Measurements from ENCODE around the gene MIA2.
"Not testable (repeated sequence)": the region's sequence is repeated elsewhere in the genome, so short reads cannot be mapped to it uniquely, and the experiment has no call there.

The MIA2 gene

DNA sequence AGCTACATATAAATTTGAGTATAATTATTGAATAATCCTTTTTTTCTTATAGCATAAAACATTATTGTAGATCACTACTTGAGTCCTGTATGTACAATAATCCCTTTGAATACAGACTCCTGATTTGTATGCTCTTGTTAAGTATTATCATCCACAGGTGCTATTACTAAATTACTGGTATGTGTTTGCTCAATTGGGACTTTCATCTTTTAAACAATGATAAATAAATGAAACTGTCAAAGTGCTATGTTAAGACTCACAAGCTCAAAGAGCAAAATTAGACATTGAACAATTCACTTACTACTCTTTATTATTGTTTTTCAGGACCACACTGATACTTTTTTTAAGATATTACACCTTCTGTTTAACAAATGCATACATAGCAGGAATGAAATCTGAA lies 17.8 kb downstream of the MIA2 start:
- no peaks in the 10 kb centered on the region for H3K9me3 ChIP-seq (ENCODE audit: control insufficient read depth, low read length)
- H3K36me3 ChIP-seq (ENCODE audit: control insufficient read depth in 1 of 2, insufficient read depth in 2 of 2, low read depth in 1 of 2, low read length in 2 of 2), result peaks cover 0 to 8% of the 10 kb centered on the region in 2 experiments
- H2AK5ac ChIP-seq (ENCODE audit: low read length, severe bottlenecking), result no peak overlapping the region
- H3K18ac ChIP-seq (ENCODE audit: low read depth in 1 of 2, low read length in 2 of 2), result no peak overlapping the region
- no peaks in the 10 kb centered on the region for H3K79me1 ChIP-seq (replicated peaks; ENCODE audit: low read length, poor library complexity, severe bottlenecking)
- no peak overlapping the region for H2AFZ ChIP-seq (ENCODE audit: low read depth, low read length)
- H3K27me3 ChIP-seq (ENCODE audit: control insufficient read depth in 1 of 2, insufficient read depth in 1 of 2, low read length in 2 of 2), result no peaks in the 10 kb centered on the region
- no peak overlapping the region for H4K91ac ChIP-seq (ENCODE audit: low read length)
- no peak overlapping the region for H3K27ac ChIP-seq (ENCODE audit: low read length, poor library complexity, severe bottlenecking)
- H4K8ac ChIP-seq (ENCODE audit: low read length), result no peak overlapping the region
- H2BK5ac ChIP-seq (ENCODE audit: low read depth, low read length, poor library complexity, severe bottlenecking), result no peak overlapping the region
- H3K4me2 ChIP-seq (ENCODE audit: low read length, poor library complexity, severe bottlenecking), result no peak overlapping the region
- no peak overlapping the region for H2BK120ac ChIP-seq (ENCODE audit: low read depth, low read length)
- H3K4me1 ChIP-seq (ENCODE audit: control insufficient read depth, insufficient read depth, low read depth, low read length), result no peaks in the 10 kb centered on the region
- no peak overlapping the region for H3K23ac ChIP-seq (ENCODE audit: low read length in 2 of 2)
- no peak overlapping the region for H2BK12ac ChIP-seq (ENCODE audit: low read length in 2 of 2)
- H3K9ac ChIP-seq (ENCODE audit: low read length), result no peak overlapping the region
- no peak overlapping the region for H3K4ac ChIP-seq (ENCODE audit: low read depth in 1 of 2, low read length in 2 of 2)
- H2BK15ac ChIP-seq (ENCODE audit: low read depth, poor library complexity, severe bottlenecking), result no peak overlapping the region
- no peak overlapping the region for H3K4me3 ChIP-seq (ENCODE audit: insufficient read depth in 1 of 2, low read depth in 1 of 2, low read length in 2 of 2)
- DNase-seq, result no peak
- H3K14ac ChIP-seq (ENCODE audit: low read length in 2 of 2), result no peak overlapping the region

DNA sequence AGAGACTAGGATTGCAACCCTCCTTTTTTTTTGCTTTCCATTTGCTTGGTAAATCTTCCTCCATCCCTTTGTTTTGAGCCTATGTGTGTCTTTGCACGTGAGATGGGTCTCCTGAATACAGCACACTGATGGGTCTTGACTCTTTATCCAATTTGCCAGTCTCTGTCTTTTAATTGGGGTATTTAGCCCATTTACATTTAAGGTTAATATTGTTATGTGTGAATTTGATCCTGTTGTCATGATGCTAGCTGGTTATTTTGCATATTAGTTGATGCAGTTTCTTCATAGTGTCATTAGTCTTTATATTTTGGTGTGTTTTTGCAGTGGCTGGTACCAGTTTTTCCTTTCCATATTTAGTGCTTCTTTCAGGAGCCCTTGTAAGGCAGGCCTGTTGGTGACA lies 23.7 kb downstream of the MIA2 start:
- H4K8ac ChIP-seq (ENCODE audit: low read length); H3K4me1 ChIP-seq (ENCODE audit: control insufficient read depth, insufficient read depth, low read depth, low read length); H2BK120ac ChIP-seq (ENCODE audit: low read depth, low read length); H2BK5ac ChIP-seq (ENCODE audit: low read depth, low read length, poor library complexity, severe bottlenecking); H2AK5ac ChIP-seq (ENCODE audit: low read length, severe bottlenecking); H3K4me3 ChIP-seq (ENCODE audit: insufficient read depth in 1 of 2, low read depth in 1 of 2, low read length in 2 of 2); H3K36me3 ChIP-seq (ENCODE audit: control insufficient read depth in 1 of 2, insufficient read depth in 2 of 2, low read depth in 1 of 2, low read length in 2 of 2); H3K9ac ChIP-seq (ENCODE audit: low read length); H3K23ac ChIP-seq (ENCODE audit: low read length in 2 of 2); H3K9me3 ChIP-seq (ENCODE audit: control insufficient read depth, low read length); H3K18ac ChIP-seq (ENCODE audit: low read depth in 1 of 2, low read length in 2 of 2); H2AFZ ChIP-seq (ENCODE audit: low read depth, low read length); H3K4ac ChIP-seq (ENCODE audit: low read depth in 1 of 2, low read length in 2 of 2); H3K4me2 ChIP-seq (ENCODE audit: low read length, poor library complexity, severe bottlenecking); H2BK15ac ChIP-seq (ENCODE audit: low read depth, poor library complexity, severe bottlenecking); H2BK12ac ChIP-seq (ENCODE audit: low read length in 2 of 2); H3K27ac ChIP-seq (ENCODE audit: low read length, poor library complexity, severe bottlenecking); H3K79me1 ChIP-seq (replicated peaks; ENCODE audit: low read length, poor library complexity, severe bottlenecking); H3K14ac ChIP-seq (ENCODE audit: low read length in 2 of 2); H3K27me3 ChIP-seq (ENCODE audit: control insufficient read depth in 1 of 2, insufficient read depth in 1 of 2, low read length in 2 of 2); DNase-seq; H4K91ac ChIP-seq (ENCODE audit: low read length): not testable (repeated sequence)
- WGBS, result no CpG with 5 or more reads among the region's 1 CpG

DNA sequence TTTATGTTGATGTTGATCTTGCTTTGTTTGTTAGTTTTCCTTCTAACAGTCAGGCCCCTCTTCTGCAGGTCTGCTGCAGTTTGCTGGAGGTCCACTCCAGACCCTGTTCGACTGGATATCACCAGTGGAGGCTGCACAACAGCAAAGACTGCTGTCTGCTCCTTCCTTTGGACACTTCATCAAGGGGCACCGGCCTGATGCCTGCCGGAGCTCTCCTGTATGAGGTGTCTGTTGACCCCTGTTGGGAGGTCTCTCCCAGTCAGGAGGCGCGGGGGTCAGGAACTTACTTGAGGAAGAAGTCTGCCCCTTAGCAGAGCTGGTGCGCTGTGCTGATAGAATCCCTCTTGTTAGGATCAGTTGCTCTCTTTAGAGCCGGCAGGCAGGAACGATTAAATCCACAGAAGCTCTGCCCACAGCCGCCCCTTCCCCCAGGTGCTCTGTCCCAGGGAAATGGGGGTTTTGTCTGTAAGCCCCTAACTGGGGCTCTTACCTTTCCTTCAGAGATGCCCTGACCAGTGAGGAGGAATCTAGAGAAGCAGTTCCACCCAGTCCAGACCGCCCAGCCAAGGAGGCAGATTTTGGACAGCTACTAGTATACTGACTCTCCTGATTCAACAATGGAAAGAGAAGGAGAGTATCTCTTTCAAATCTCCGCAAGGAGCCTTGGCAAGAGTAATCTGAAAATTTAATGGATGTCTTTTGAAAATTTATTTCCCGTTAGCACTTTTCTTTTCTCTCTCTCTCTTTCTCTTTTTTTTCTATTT lies 25.2 kb downstream of the MIA2 start:
- Histone ChIP-seq H3K23ac (ENCODE audit: low read length in 2 of 2) (no peak overlapping the region), H2AFZ (ENCODE audit: low read depth, low read length) (no peak overlapping the region), H3K27ac (ENCODE audit: low read length, poor library complexity, severe bottlenecking) (no peak overlapping the region), H3K18ac (ENCODE audit: low read depth in 1 of 2, low read length in 2 of 2) (no peak overlapping the region), H4K91ac (ENCODE audit: low read length) (no peak overlapping the region), H2BK120ac (ENCODE audit: low read depth, low read length) (no peak overlapping the region), H2BK15ac (ENCODE audit: low read depth, poor library complexity, severe bottlenecking) (no peak overlapping the region), H3K4ac (ENCODE audit: low read depth in 1 of 2, low read length in 2 of 2) (no peak overlapping the region), H3K4me2 (ENCODE audit: low read length, poor library complexity, severe bottlenecking) (no peak overlapping the region), H3K14ac (ENCODE audit: low read length in 2 of 2) (no peak overlapping the region), H2BK12ac (ENCODE audit: low read length in 2 of 2) (no peak overlapping the region), H4K8ac (ENCODE audit: low read length) (no peak overlapping the region), H3K9me3 (ENCODE audit: control insufficient read depth, low read length) (no peaks in the 10 kb centered on the region), H3K4me1 (ENCODE audit: control insufficient read depth, insufficient read depth, low read depth, low read length) (no peaks in the 10 kb centered on the region), H2AK5ac (ENCODE audit: low read length, severe bottlenecking) (no peak overlapping the region), H3K27me3 (ENCODE audit: control insufficient read depth in 1 of 2, insufficient read depth in 1 of 2, low read length in 2 of 2) (no peaks in the 10 kb centered on the region), H3K36me3 (ENCODE audit: control insufficient read depth in 1 of 2, insufficient read depth in 2 of 2, low read depth in 1 of 2, low read length in 2 of 2) (peaks cover 0 to 8% of the 10 kb centered on the region in 2 experiments), H3K9ac (ENCODE audit: low read length) (no peak overlapping the region), H2BK5ac (ENCODE audit: low read depth, low read length, poor library complexity, severe bottlenecking) (no peak overlapping the region), H3K4me3 (ENCODE audit: insufficient read depth in 1 of 2, low read depth in 1 of 2, low read length in 2 of 2) (no peak overlapping the region), H3K79me1 (replicated peaks; ENCODE audit: low read length, poor library complexity, severe bottlenecking) (peaks cover 3% of the 10 kb centered on the region)
- WGBS, result 88% methylated on average over 11 of the region's 12 CpGs
- DNase-seq, result no peak

DNA sequence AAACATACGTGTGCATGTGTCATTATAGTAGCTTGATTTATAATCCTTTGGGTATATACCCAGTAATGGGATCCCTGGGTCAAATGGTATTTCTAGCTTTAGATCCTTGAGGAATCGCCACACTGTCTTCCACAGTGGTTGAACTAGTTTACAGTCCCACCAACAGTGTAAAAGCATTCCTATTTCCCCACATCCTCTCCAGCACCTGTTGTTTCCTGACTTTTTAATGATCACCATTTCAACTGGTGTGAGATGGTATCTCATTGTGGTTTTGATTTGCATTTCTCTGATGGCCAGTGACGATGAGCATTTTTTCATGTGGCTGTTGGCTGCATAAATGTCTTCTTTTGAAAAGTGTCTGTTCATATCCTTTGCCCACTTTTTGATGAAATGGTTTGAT lies 26.4 kb downstream of the MIA2 start:
- H3K9me3 ChIP-seq (ENCODE audit: control insufficient read depth, low read length); H2AK5ac ChIP-seq (ENCODE audit: low read length, severe bottlenecking); H3K4ac ChIP-seq (ENCODE audit: low read depth in 1 of 2, low read length in 2 of 2); H3K36me3 ChIP-seq (ENCODE audit: control insufficient read depth in 1 of 2, insufficient read depth in 2 of 2, low read depth in 1 of 2, low read length in 2 of 2); H2BK120ac ChIP-seq (ENCODE audit: low read depth, low read length); H3K18ac ChIP-seq (ENCODE audit: low read depth in 1 of 2, low read length in 2 of 2); H3K23ac ChIP-seq (ENCODE audit: low read length in 2 of 2); H3K27me3 ChIP-seq (ENCODE audit: control insufficient read depth in 1 of 2, insufficient read depth in 1 of 2, low read length in 2 of 2); H3K9ac ChIP-seq (ENCODE audit: low read length); H3K4me3 ChIP-seq (ENCODE audit: insufficient read depth in 1 of 2, low read depth in 1 of 2, low read length in 2 of 2); H2BK12ac ChIP-seq (ENCODE audit: low read length in 2 of 2); H4K91ac ChIP-seq (ENCODE audit: low read length); H3K27ac ChIP-seq (ENCODE audit: low read length, poor library complexity, severe bottlenecking); H3K4me2 ChIP-seq (ENCODE audit: low read length, poor library complexity, severe bottlenecking); H3K4me1 ChIP-seq (ENCODE audit: control insufficient read depth, insufficient read depth, low read depth, low read length); H4K8ac ChIP-seq (ENCODE audit: low read length); H3K14ac ChIP-seq (ENCODE audit: low read length in 2 of 2); H2AFZ ChIP-seq (ENCODE audit: low read depth, low read length); H3K79me1 ChIP-seq (replicated peaks; ENCODE audit: low read length, poor library complexity, severe bottlenecking); DNase-seq; H2BK15ac ChIP-seq (ENCODE audit: low read depth, poor library complexity, severe bottlenecking); H2BK5ac ChIP-seq (ENCODE audit: low read depth, low read length, poor library complexity, severe bottlenecking): not testable (repeated sequence)
- 87% methylated on average over 2 of the region's 3 CpGs for WGBS
